ENCODE data around the gene TICAM2.
"Not testable (repeated sequence)": the region's sequence is repeated elsewhere in the genome, so short reads cannot be mapped to it uniquely, and the experiment has no call there.

The TICAM2 gene

GRCh38 chr5:115601701-115602590 is at the start of gene TICAM2:
Gene TICAM2 (minus strand): TSS chr5:115602479. CDS start chr5:115581256, 21,223 bp downstream.
- no peak for DNase-seq

- no peak for DNase-seq
Measured at GRCh38 chr5:115649541-115649940, 47.3 kb upstream of the TICAM2 start.

- no peak for DNase-seq
Measured at GRCh38 chr5:115648056-115648455, 45.8 kb upstream of the TICAM2 start.

GRCh38 chr5:115645386-115645785 is 43.1 kb upstream of the TICAM2 start:
- not testable (repeated sequence) for DNase-seq

- no peak for DNase-seq
Measured at GRCh38 chr5:115644046-115644445, 41.8 kb upstream of the TICAM2 start.

GRCh38 chr5:115641948-115642347 is 39.7 kb upstream of the TICAM2 start:
- DNase-seq: no peak

GRCh38 chr5:115640274-115640673 is 38.0 kb upstream of the TICAM2 start:
- no peak for DNase-seq

GRCh38 chr5:115639377-115639776 is 37.1 kb upstream of the TICAM2 start:
- no peak for DNase-seq

GRCh38 chr5:115637507-115637906 is 35.2 kb upstream of the TICAM2 start:
- DNase-seq: no peak

- DNase-seq: no peak
Measured at GRCh38 chr5:115636008-115636407, 33.7 kb upstream of the TICAM2 start.

- DNase-seq: peak; percentile 13
Measured at GRCh38 chr5:115634343-115635132, 32.3 kb upstream of the TICAM2 start.

- DNase-seq: no peak
Measured at GRCh38 chr5:115629903-115630302, 27.6 kb upstream of the TICAM2 start.

GRCh38 chr5:115627295-115627865 is 25.1 kb upstream of the TICAM2 start:
- no peak for DNase-seq

- no peak for DNase-seq
Measured at GRCh38 chr5:115626445-115626823, 24.2 kb upstream of the TICAM2 start.

- peak; percentile 66 for DNase-seq
Measured at GRCh38 chr5:115625579-115626444, 23.5 kb upstream of the TICAM2 start, which contains the start of gene TMED7. Gene TMED7 (minus strand): TSS chr5:115626036. CDS start chr5:115625792, 244 bp downstream.

GRCh38 chr5:115624994-115625393 is 22.7 kb upstream of the TICAM2 start:
- no peak for DNase-seq

GRCh38 chr5:115623658-115624057 is 21.4 kb upstream of the TICAM2 start:
- DNase-seq: no peak

GRCh38 chr5:115621365-115621900 is 19.2 kb upstream of the TICAM2 start:
- DNase-seq: no peak

- no peak for DNase-seq
Measured at GRCh38 chr5:115616892-115617291, 14.6 kb upstream of the TICAM2 start.

GRCh38 chr5:115616472-115616871 is 14.2 kb upstream of the TICAM2 start:
- DNase-seq: no peak

- no peak for DNase-seq
Measured at GRCh38 chr5:115611873-115612272, 9.6 kb upstream of the TICAM2 start.

- DNase-seq: no peak
Measured at GRCh38 chr5:115607935-115608334, 5.7 kb upstream of the TICAM2 start.
